ENCODE results near the gene WDR89. TPM values are rescaled to one million over a fixed set of nuclear protein-coding genes. Genes with fewer than 3 reads are reported as not detected.

Gene WDR89
- total and polyA plus RNA-seq, 2 donors (not counting 1 experiment from before 2014, with no cell fraction given): 5.9 to 19.0 TPM

DNA sequence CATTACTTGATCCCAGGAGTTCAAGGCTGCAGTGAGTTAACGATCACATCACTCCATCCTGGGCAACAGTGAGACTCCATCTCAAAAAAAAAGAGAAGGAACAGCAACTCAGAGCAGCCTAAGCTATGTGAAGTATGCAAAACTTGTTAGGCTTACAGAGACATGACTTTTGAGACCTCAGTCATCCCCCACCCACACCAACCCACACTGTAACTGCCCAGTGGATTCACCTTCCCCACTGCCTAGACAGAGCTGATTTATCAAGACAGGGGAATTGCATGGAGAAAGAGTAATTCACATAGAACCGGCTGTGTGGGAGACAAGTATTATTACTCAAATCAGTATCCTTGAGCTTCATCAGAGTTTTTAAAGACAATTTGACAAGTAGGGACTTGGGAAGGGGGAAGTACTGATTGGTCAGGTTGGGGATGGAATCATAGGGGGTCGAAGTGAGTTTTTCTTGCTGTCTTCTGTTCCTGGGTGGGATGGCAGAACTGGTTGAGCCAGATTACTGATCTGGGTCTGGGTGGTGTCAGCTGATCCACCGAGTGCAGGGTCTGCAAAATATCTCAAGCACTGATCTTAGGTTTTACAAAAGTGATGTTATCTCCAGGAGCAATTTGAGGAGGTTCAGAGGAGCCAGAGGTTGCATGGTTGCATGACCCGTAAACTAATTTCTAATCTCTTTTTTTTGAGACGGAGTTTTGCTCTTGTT, 6.2 kb upstream of the WDR89 start:
- Mint-ChIP-seq H3K4me3 (no peak overlapping the region), H3K27ac (no peak overlapping the region), H3K4me1 (peaks cover 8% of the 10 kb centered on the region), H3K9me3 (ENCODE audit: insufficient read depth) (no peaks in the 10 kb centered on the region), H3K27me3 (no peaks in the 10 kb centered on the region)
- CTCF ChIA-PET: interaction anchor here (0.5 to 0.9 kb wide), 3 partner anchors 14 to 850 kb away, joined by 3 read pairs; no protein-coding TSS in a partner anchor
- TF ChIP-seq, protein P1, sequence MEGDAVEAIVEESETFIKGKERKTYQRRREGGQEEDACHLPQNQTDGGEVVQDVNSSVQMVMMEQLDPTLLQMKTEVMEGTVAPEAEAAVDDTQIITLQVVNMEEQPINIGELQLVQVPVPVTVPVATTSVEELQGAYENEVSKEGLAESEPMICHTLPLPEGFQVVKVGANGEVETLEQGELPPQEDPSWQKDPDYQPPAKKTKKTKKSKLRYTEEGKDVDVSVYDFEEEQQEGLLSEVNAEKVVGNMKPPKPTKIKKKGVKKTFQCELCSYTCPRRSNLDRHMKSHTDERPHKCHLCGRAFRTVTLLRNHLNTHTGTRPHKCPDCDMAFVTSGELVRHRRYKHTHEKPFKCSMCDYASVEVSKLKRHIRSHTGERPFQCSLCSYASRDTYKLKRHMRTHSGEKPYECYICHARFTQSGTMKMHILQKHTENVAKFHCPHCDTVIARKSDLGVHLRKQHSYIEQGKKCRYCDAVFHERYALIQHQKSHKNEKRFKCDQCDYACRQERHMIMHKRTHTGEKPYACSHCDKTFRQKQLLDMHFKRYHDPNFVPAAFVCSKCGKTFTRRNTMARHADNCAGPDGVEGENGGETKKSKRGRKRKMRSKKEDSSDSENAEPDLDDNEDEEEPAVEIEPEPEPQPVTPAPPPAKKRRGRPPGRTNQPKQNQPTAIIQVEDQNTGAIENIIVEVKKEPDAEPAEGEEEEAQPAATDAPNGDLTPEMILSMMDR (IDR thresholded peaks at IDR 0.05): no peak
- no peak for TF ChIP-seq EZH2 (IDR thresholded peaks at IDR 0.05; ENCODE audit: borderline replicate concordance, insufficient read depth, low read depth, low read length, poor library complexity, severe bottlenecking)
- Histone ChIP-seq H4K20me1 (ENCODE audit: control insufficient read depth, insufficient read depth, low read length, poor library complexity, severe bottlenecking) (no peaks in the 10 kb centered on the region), H3K9ac (ENCODE audit: low read length) (no peak overlapping the region), H3K4me1 (ENCODE audit: control insufficient read depth in 2 of 2, insufficient read depth in 2 of 2, low read length in 2 of 2) (peaks cover under 1 to 5% of the 10 kb centered on the region in 2 donors), H3K27me3 (replicated peaks in 1 of 4; ENCODE audit: control extremely low read depth in 1 of 4, control insufficient read depth in 3 of 4, insufficient read depth in 4 of 4, low read length in 3 of 4) (no peaks in the 10 kb centered on the region), H3K36me3 (replicated peaks in 1 of 2; ENCODE audit: control extremely low read depth in 1 of 2, control insufficient read depth in 1 of 2, extremely low read depth in 1 of 2, insufficient read depth in 2 of 2, low read length in 1 of 2) (no peaks in the 10 kb centered on the region), H3K4me2 (replicated peaks; ENCODE audit: low read depth, low read length, poor library complexity, severe bottlenecking) (no peak overlapping the region), H3K27ac (ENCODE audit: low read length in 2 of 2) (no peak overlapping the region), H3K79me2 (ENCODE audit: control insufficient read depth, insufficient read depth, low read length) (peaks cover 21% of the 10 kb centered on the region), H3K9me3 (ENCODE audit: control extremely low read depth in 1 of 3, control insufficient read depth in 2 of 3, insufficient read depth in 1 of 3, low read length in 2 of 3) (no peaks in the 10 kb centered on the region), H2AFZ (ENCODE audit: insufficient read depth, low read depth, low read length, poor library complexity, severe bottlenecking) (no peak overlapping the region), H3K4me3 (ENCODE audit: control extremely low read depth in 1 of 5, extremely low read depth in 1 of 5, insufficient read depth in 1 of 5, low read depth in 2 of 5, low read length in 4 of 5) (no peak overlapping the region)
- intact Hi-C loops (cut with micrococcal nuclease): no loop called here
- DNase-seq (no peak), ATAC-seq (ENCODE audit: low read depth) (no peak)
- POLR2A ChIA-PET: no interaction called here
- WGBS (ENCODE audit: insufficient coverage): 91% methylated on average over 4 of the region's 6 CpGs

DNA sequence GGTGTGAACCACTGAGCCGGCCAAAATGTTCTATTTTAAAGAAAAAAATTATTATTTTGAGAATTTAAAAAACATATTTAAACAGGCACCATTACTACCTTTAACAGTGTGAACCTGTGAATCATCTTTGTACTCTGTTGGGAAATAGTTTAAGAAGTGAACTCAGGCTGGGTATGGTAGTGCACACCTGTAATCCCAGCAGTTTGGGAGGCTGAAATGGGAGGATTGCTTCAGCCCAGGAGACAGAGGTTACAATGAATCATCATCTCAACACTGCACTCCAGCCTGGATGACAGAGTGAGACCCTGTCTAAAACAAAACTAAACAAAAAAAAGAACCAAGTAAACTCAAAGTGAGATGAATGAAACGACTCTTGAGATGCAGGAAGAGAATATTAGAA, 3.1 kb upstream of the WDR89 start:
- Histone ChIP-seq H3K36me3 (replicated peaks in 1 of 2; ENCODE audit: control extremely low read depth in 1 of 2, control insufficient read depth in 1 of 2, extremely low read depth in 1 of 2, insufficient read depth in 2 of 2, low read length in 1 of 2) (no peaks in the 10 kb centered on the region), H3K4me2 (replicated peaks; ENCODE audit: low read depth, low read length, poor library complexity, severe bottlenecking) (no peak overlapping the region), H3K4me3 (ENCODE audit: control extremely low read depth in 1 of 5, extremely low read depth in 1 of 5, insufficient read depth in 1 of 5, low read depth in 2 of 5, low read length in 4 of 5) (no peak overlapping the region), H4K20me1 (ENCODE audit: control insufficient read depth, insufficient read depth, low read length, poor library complexity, severe bottlenecking) (no peaks in the 10 kb centered on the region), H3K9me3 (ENCODE audit: control extremely low read depth in 1 of 3, control insufficient read depth in 2 of 3, insufficient read depth in 1 of 3, low read length in 2 of 3) (no peaks in the 10 kb centered on the region), H2AFZ (ENCODE audit: insufficient read depth, low read depth, low read length, poor library complexity, severe bottlenecking) (no peak overlapping the region), H3K79me2 (ENCODE audit: control insufficient read depth, insufficient read depth, low read length) (peaks cover 32% of the 10 kb centered on the region), H3K27me3 (replicated peaks in 1 of 4; ENCODE audit: control extremely low read depth in 1 of 4, control insufficient read depth in 3 of 4, insufficient read depth in 4 of 4, low read length in 3 of 4) (no peaks in the 10 kb centered on the region), H3K4me1 (ENCODE audit: control insufficient read depth in 2 of 2, insufficient read depth in 2 of 2, low read length in 2 of 2) (peaks cover 12 to 20% of the 10 kb centered on the region in 2 donors), H3K9ac (ENCODE audit: low read length) (no peak overlapping the region), H3K27ac (ENCODE audit: low read length in 2 of 2) (no peak overlapping the region)
- ChIA-PET POLR2A (no interaction called here), CTCF (interaction anchor here (4.5 kb wide), 1 partner anchor 125 kb away, joined by 48 read pairs; no protein-coding TSS in a partner anchor)
- no peaks in the 10 kb centered on the region for H3K27me3 Mint-ChIP-seq
- DNase-seq (no peak), ATAC-seq (ENCODE audit: low read depth) (no peak)
- no CpG with 5 or more reads among the region's 2 CpGs for WGBS (ENCODE audit: insufficient coverage)
- intact Hi-C loops (cut with micrococcal nuclease): loop anchor here (5.0 kb wide), 3 partner anchors 68 to 1458 kb away; partner anchors contain the start of gene MAX
- peaks cover 19% of the 10 kb centered on the region for H3K4me1 Mint-ChIP-seq
- no peak overlapping the region for H3K4me3 Mint-ChIP-seq
- no peak overlapping the region for H3K27ac Mint-ChIP-seq
- TF ChIP-seq, protein P1 (IDR thresholded peaks at IDR 0.05): no peak
- no peak for TF ChIP-seq EZH2 (IDR thresholded peaks at IDR 0.05; ENCODE audit: borderline replicate concordance, insufficient read depth, low read depth, low read length, poor library complexity, severe bottlenecking)
- H3K9me3 Mint-ChIP-seq (ENCODE audit: insufficient read depth): no peaks in the 10 kb centered on the region
